B cell (primary cell): ENCODE data around the gene ARHGAP26. TPM values are rescaled to one million over a fixed set of nuclear protein-coding genes. Genes with fewer than 3 reads are reported as not detected.

Source experiments
- ATAC-seq: fragments of 200-7000 bp; cut with Tn5 transposase; one replicate; pipeline ENCODE4 v1.10.0; 2021; ENCODE audit warnings: low read depth, mild to moderate bottlenecking, moderate number of reproducible peaks, moderate library complexity
- CTCF ChIA-PET: fragments of 350-600 bp; sonication (Branson Sonifier 250); formaldehyde crosslinking; loops from one replicate; lab custom pipeline; 2021; ENCODE audit warnings: antibody characterized with exemption, inconsistent platforms; lab: Charles Lee
- POLR2A ChIA-PET: fragments of 350-600 bp; sonication (Branson Sonifier 250); formaldehyde crosslinking; loops from one replicate; lab custom pipeline; 2021; ENCODE audit warnings: antibody characterized with exemption; lab: Charles Lee
- DNase-seq: peaks from one replicate; pipeline ENCODE4 v3.0.0; 2013
- H2AFZ ChIP-seq: 2 replicates; pipeline ENCODE4 v1.6.1; 2012; ENCODE audit warnings: mild to moderate bottlenecking, low read depth, low read length; ENCODE audit not compliant: insufficient read depth, poor library complexity, severe bottlenecking
- H3K27ac ChIP-seq, 2 donors: 1 replicate in 1 of 2; 2 replicates in 1 of 2; pipeline ENCODE4 v1.5.1; 2012 to 2013; ENCODE audit warnings: low read length in 2 of 2, mild to moderate bottlenecking in 2 of 2, moderate library complexity in 1 of 2
- H3K27me3 ChIP-seq, 4 experiments: fragments of 200-600 bp in 1 of 4; sonication (generic) in 1 of 4; replicated peaks in 1 of 4; 1 replicate in 2 of 4; 2 replicates in 2 of 4; pipeline versions ENCODE4 v1.6.1 to v1.7.0; 2013 to 2016; ENCODE audit warnings: low read length in 3 of 4, mild to moderate bottlenecking in 2 of 4, mixed read lengths in 1 of 4, moderate library complexity in 1 of 4; ENCODE audit not compliant: insufficient read depth in 4 of 4, control insufficient read depth in 3 of 4; ENCODE audit errors: control extremely low read depth in 1 of 4
- H3K36me3 ChIP-seq, 2 experiments: replicated peaks in 1 of 2; 1 replicate in 1 of 2; 2 replicates in 1 of 2; pipeline versions ENCODE4 v1.6.1 to v1.7.1; 2013; ENCODE audit warnings: low read length in 1 of 2; ENCODE audit not compliant: insufficient read depth in 2 of 2, control insufficient read depth in 1 of 2; ENCODE audit errors: control extremely low read depth in 1 of 2, extremely low read depth in 1 of 2
- H3K4me1 ChIP-seq, 2 donors: fragments of 200-600 bp in 1 of 2; sonication (generic) in 1 of 2; 1 replicate in 1 of 2; 2 replicates in 1 of 2; pipeline versions ENCODE4 v1.5.1 to v1.6.1; 2013 to 2017; ENCODE audit warnings: low read length in 2 of 2; ENCODE audit not compliant: control insufficient read depth in 2 of 2, insufficient read depth in 2 of 2
- H3K4me2 ChIP-seq: replicated peaks from 2 replicates; pipeline ENCODE3; 2012; ENCODE audit warnings: mild to moderate bottlenecking, low read depth, low read length; ENCODE audit not compliant: poor library complexity, severe bottlenecking
- H3K4me3 ChIP-seq, 5 experiments: fragments of 200-600 bp in 1 of 5; sonication (generic) in 1 of 5; 1 replicate in 3 of 5; 2 replicates in 2 of 5; pipeline versions ENCODE4 v1.5.1 to v1.7.0; 2011 to 2016; ENCODE audit warnings: low read length in 4 of 5, mild to moderate bottlenecking in 4 of 5, low read depth in 2 of 5, control low read depth in 1 of 5, moderate library complexity in 1 of 5; ENCODE audit not compliant: insufficient read depth in 1 of 5; ENCODE audit errors: control extremely low read depth in 1 of 5, extremely low read depth in 1 of 5
- H3K79me2 ChIP-seq: fragments of 200-600 bp; sonication (generic); one replicate; pipeline ENCODE4 v1.6.0; 2016; ENCODE audit warnings: low read length; ENCODE audit not compliant: control insufficient read depth, insufficient read depth
- H3K9ac ChIP-seq: fragments of 200-600 bp; sonication (generic); 2 replicates; pipeline ENCODE4 v1.6.1; 2017; ENCODE audit warnings: mild to moderate bottlenecking, low read length, moderate library complexity
- H3K9me3 ChIP-seq, 3 donors: one replicate each; pipeline versions ENCODE4 v1.6.1 to v1.7.1; 2013; ENCODE audit warnings: low read length in 2 of 3; ENCODE audit not compliant: control insufficient read depth in 2 of 3, insufficient read depth in 1 of 3; ENCODE audit errors: control extremely low read depth in 1 of 3
- H4K20me1 ChIP-seq: 2 replicates; pipeline ENCODE4 v1.6.0; 2012; ENCODE audit warnings: mild to moderate bottlenecking, low read length; ENCODE audit not compliant: insufficient read depth, control insufficient read depth, poor library complexity, severe bottlenecking
- H3K27ac Mint-ChIP-seq: one replicate; pipeline ENCODE4 v1.8.0; 2021; ENCODE audit warnings: mixed read lengths
- H3K27me3 Mint-ChIP-seq: one replicate; pipeline ENCODE4 v1.8.0; 2021; ENCODE audit warnings: mixed read lengths
- H3K4me1 Mint-ChIP-seq: one replicate; pipeline ENCODE4 v1.8.0; 2021; ENCODE audit warnings: mixed read lengths
- H3K4me3 Mint-ChIP-seq: one replicate; pipeline ENCODE4 v1.8.0; 2021; ENCODE audit warnings: mixed read lengths
- H3K9me3 Mint-ChIP-seq: one replicate; pipeline ENCODE4 v1.8.0; 2022; ENCODE audit warnings: mixed read lengths; ENCODE audit not compliant: insufficient read depth
- EZH2 ChIP-seq: IDR thresholded peaks from 2 replicates; pipeline ENCODE4 v1.6.1; 2012; ENCODE audit warnings: borderline replicate concordance, low read depth, mild to moderate bottlenecking, moderate library complexity, low read length; ENCODE audit not compliant: insufficient read depth, poor library complexity, severe bottlenecking
- WGBS: methylation state at CpG from one replicate; pipeline ENCODE4 v1.1.5; 2013; ENCODE audit warnings: missing lambda C conversion rate; ENCODE audit not compliant: insufficient coverage; 5-methylcytosine and 5-hydroxymethylcytosine counted together
- intact Hi-C: fragments of 100-400 bp; cut with micrococcal nuclease; formaldehyde crosslinking; loops from one replicate; pipeline ENCODE4 v1.10.0; 2022
- polyA plus RNA-seq: library from polyadenylated mRNA; depleted of rRNA; stranded (reverse); fragments of >200 nt; gene quantifications from 2 replicates; pipeline ENCODE4 v1.2.3, GENCODE V29; 2012
- total RNA-seq, 2 donors: library from RNA; stranded (reverse); fragments of 120-200 nt in 1 of 2; gene quantifications; 1 replicate in 1 of 2; 2 replicates in 1 of 2; pipeline versions ENCODE4 v1.2.3 to v1.2.4, GENCODE V29; 2013 to 2022
- TF ChIP-seq, protein P1 (sequence below): fragments of 200-600 bp; IDR thresholded peaks from one replicate; pipeline ENCODE4 v1.8.0; 2022; ENCODE audit warnings: antibody characterized with exemption, mild to moderate bottlenecking

The ARHGAP26 gene
- total and polyA plus RNA-seq, 2 donors (not counting 1 experiment from before 2014, with no cell fraction given): 1.8 to 22.5 TPM

DNA sequence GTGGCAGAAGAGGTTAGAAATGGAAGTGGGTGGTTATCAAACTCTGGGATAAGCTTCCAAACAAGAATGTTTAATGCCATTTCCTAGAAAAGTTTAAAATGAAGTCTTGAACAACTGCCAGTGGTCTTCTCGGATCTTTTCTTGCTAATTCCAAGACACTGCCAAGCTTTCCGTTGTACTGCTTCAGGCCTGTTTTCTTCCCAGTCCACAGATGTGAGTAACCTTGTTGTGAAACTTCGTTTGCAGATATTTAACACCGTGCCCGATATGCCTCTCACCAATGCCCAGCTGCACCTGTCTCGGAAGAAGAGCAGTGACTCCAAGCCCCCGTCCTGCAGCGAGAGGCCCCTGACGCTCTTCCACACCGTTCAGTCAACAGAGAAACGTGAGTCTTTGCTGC lies 363.5 kb downstream of the ARHGAP26 start:
- ATAC-seq (no peak), DNase-seq (no peak)
- CTCF ChIA-PET: no interaction called here
- Histone ChIP-seq H3K4me1 (no peaks in the 10 kb centered on the region), H3K9me3 (no peaks in the 10 kb centered on the region), H3K9ac (no peak overlapping the region), H3K27me3 (no peaks in the 10 kb centered on the region), H2AFZ (no peak overlapping the region), H3K36me3 (peaks cover 0 to 3% of the 10 kb centered on the region in 2 experiments), H3K79me2 (no peaks in the 10 kb centered on the region), H3K4me2 (no peak overlapping the region), H3K4me3 (no peak overlapping the region), H4K20me1 (no peaks in the 10 kb centered on the region), H3K27ac (no peak overlapping the region)
- 97% methylated on average over 11 of the region's 11 CpGs for WGBS
- H3K4me3 Mint-ChIP-seq: no peak overlapping the region
- H3K9me3 Mint-ChIP-seq: no peaks in the 10 kb centered on the region
- TF ChIP-seq, protein P1, sequence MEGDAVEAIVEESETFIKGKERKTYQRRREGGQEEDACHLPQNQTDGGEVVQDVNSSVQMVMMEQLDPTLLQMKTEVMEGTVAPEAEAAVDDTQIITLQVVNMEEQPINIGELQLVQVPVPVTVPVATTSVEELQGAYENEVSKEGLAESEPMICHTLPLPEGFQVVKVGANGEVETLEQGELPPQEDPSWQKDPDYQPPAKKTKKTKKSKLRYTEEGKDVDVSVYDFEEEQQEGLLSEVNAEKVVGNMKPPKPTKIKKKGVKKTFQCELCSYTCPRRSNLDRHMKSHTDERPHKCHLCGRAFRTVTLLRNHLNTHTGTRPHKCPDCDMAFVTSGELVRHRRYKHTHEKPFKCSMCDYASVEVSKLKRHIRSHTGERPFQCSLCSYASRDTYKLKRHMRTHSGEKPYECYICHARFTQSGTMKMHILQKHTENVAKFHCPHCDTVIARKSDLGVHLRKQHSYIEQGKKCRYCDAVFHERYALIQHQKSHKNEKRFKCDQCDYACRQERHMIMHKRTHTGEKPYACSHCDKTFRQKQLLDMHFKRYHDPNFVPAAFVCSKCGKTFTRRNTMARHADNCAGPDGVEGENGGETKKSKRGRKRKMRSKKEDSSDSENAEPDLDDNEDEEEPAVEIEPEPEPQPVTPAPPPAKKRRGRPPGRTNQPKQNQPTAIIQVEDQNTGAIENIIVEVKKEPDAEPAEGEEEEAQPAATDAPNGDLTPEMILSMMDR: no peak
- no peak for TF ChIP-seq EZH2
- H3K27me3 Mint-ChIP-seq: no peaks in the 10 kb centered on the region
- POLR2A ChIA-PET: no interaction called here
- H3K4me1 Mint-ChIP-seq: peaks cover 6% of the 10 kb centered on the region
- intact Hi-C loops: no loop called here
- H3K27ac Mint-ChIP-seq: no peak overlapping the region

DNA sequence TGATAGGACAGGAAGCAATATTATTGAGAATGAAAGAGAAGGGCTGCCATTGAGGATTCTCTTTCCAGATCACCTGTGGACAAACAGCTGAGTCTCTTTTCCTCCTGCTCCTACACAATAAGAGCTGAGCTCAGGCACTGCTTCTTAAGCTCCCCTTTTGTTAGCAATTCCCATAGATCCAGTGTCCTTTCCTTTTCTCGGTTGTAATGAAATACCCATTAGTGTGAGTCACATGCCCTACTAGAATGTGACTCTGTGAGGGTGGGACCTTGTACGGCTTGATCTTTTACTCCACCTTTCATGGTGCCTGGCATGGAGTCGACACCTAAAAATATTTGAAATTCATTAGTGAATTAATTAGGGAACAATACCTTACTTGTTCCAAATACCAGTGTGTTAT lies 364.1 kb downstream of the ARHGAP26 start:
- Histone ChIP-seq H3K27ac (no peak overlapping the region), H3K4me2 (no peak overlapping the region), H3K4me1 (no peaks in the 10 kb centered on the region), H2AFZ (no peak overlapping the region), H3K4me3 (no peak overlapping the region), H3K27me3 (no peaks in the 10 kb centered on the region), H3K9me3 (no peaks in the 10 kb centered on the region), H4K20me1 (no peaks in the 10 kb centered on the region), H3K36me3 (peaks cover 0 to 3% of the 10 kb centered on the region in 2 experiments), H3K9ac (no peak overlapping the region), H3K79me2 (no peaks in the 10 kb centered on the region)
- no peak overlapping the region for H3K27ac Mint-ChIP-seq
- no peaks in the 10 kb centered on the region for H3K9me3 Mint-ChIP-seq
- H3K4me3 Mint-ChIP-seq: no peak overlapping the region
- H3K27me3 Mint-ChIP-seq: no peaks in the 10 kb centered on the region
- CTCF ChIA-PET: no interaction called here
- ATAC-seq: no peak
- TF ChIP-seq, protein P1: no peak
- TF ChIP-seq EZH2: no peak
- DNase-seq: no peak
- no CpG with 5 or more reads among the region's 3 CpGs for WGBS
- intact Hi-C loops: no loop called here
- peaks cover 6% of the 10 kb centered on the region for H3K4me1 Mint-ChIP-seq
- POLR2A ChIA-PET: no interaction called here
